ENCODE results near the gene FAM81B. TPM values are rescaled to one million over a fixed set of nuclear protein-coding genes. Genes with fewer than 3 reads are reported as not detected.
"Not testable (repeated sequence)": the region's sequence is repeated elsewhere in the genome, so short reads cannot be mapped to it uniquely, and the experiment has no call there.

The FAM81B gene, protein sequence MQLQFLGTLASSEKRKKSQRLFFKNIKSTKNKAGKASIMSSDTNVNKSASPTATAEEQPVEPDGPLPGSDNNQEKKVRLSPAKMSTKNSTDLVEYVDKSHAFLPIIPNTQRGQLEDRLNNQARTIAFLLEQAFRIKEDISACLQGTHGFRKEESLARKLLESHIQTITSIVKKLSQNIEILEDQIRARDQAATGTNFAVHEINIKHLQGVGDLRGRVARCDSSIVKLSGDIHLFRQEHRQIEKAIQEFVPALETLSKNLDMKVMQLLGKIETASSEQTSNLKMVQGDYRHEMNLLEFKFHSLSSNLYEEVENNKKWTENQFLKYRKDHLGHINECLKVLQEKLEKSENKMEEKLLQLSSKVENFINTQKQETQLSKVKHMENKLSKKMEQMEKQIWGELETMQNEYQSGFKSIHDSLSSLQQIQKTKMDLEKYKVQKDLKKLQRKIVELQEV
- total RNA-seq (2022) (not detected in 2 replicates), Bru-seq, nascent RNA (percentile 6 among the genes with signal in this experiment), BruChase-seq, experiment 1, labeled RNA remaining after a 6-hour chase (percentile 2 among the genes with signal in this experiment), BruChase-seq, experiment 2, labeled RNA remaining after a 2-hour chase (percentile 2 among the genes with signal in this experiment)
- long read RNA-seq = 0 reads

- BruUV-seq (replicated peaks) = no TSS peak
- ChIA-PET POLR2A (interaction anchor here (0.8 kb wide), 1 partner anchor 20 kb away, joined by 4 read pairs; no protein-coding TSS in a partner anchor), CTCF (interaction anchor here (0.6 kb wide), 1 partner anchor 103 kb away, joined by 3 read pairs; no protein-coding TSS in a partner anchor)
- peaks cover 11% of the 10 kb centered on the region for H3K27me3 Mint-ChIP-seq (ENCODE audit: insufficient read depth, unreplicated experiment)
- no peaks in the 10 kb centered on the region for H3K4me1 Mint-ChIP-seq (ENCODE audit: insufficient read depth, unreplicated experiment)
- H3K9me3 Mint-ChIP-seq (ENCODE audit: unreplicated experiment) = no peaks in the 10 kb centered on the region
- intact Hi-C loops (cut with micrococcal nuclease) = no loop called here
- no peak for TF ChIP-seq CTCF (IDR thresholded peaks at IDR 0.05; ENCODE audit: unreplicated experiment)
- H3K27ac Mint-ChIP-seq (ENCODE audit: low read depth, unreplicated experiment) = no peak within 1 kb of the TSS
- H3K4me3 Mint-ChIP-seq (ENCODE audit: unreplicated experiment) = no peak within 1 kb of the TSS
- no peak for DNase-seq (ENCODE audit: unreplicated experiment)
- H3K36me3 Mint-ChIP-seq (ENCODE audit: insufficient read depth, unreplicated experiment) = no peaks in the 10 kb centered on the region
Observed at GRCh38 chr5:95390812-95391492, at the start of gene FAM81B. Gene FAM81B (plus strand): TSS chr5:95391366. CDS start chr5:95391390, 24 bp downstream.

GRCh38 chr5:95341444-95341843, 49.7 kb upstream of the FAM81B start:
- CTCF ChIA-PET; H3K4me1 Mint-ChIP-seq (ENCODE audit: insufficient read depth, unreplicated experiment); DNase-seq (ENCODE audit: unreplicated experiment); intact Hi-C loops (cut with micrococcal nuclease); H3K9me3 Mint-ChIP-seq (ENCODE audit: unreplicated experiment); H3K27me3 Mint-ChIP-seq (ENCODE audit: insufficient read depth, unreplicated experiment); H3K4me3 Mint-ChIP-seq (ENCODE audit: unreplicated experiment); BruUV-seq (replicated peaks); H3K27ac Mint-ChIP-seq (ENCODE audit: low read depth, unreplicated experiment); H3K36me3 Mint-ChIP-seq (ENCODE audit: insufficient read depth, unreplicated experiment); POLR2A ChIA-PET: not testable (repeated sequence)

DNA sequence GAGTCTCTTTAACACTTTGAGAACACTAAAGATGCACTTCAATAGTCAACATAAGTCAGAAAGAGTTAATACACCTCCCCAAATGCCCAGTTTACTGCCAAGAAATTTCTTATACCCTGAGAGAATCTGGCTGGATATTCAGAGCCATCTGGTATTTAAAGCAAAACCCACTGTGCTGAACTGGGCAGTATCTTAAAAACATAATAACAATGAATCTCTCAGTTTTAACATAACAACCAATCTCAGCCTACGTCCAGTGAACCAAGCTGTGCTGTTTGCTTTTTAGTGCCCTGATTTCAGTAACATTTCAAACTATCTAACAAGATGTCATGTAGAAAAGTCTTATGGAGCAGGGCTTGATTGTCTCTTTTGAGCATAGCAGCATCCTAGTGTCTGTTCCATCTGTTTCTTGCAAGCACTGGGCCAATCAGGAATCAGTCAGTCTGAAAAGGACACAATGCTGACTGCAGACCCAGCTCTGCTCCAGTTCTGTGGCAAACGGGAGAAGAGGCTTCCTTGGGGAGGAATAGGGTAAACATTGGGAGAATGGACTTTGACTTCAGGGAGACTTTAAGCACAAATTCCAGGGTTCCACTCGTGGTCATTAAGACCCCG, 43.6 kb upstream of the FAM81B start:
- peaks cover 6% of the 10 kb centered on the region for H3K9me3 Mint-ChIP-seq (ENCODE audit: unreplicated experiment)
- intact Hi-C loops (cut with micrococcal nuclease) = no loop called here
- no peaks in the 10 kb centered on the region for H3K4me1 Mint-ChIP-seq (ENCODE audit: insufficient read depth, unreplicated experiment)
- no peaks in the 10 kb centered on the region for H3K27me3 Mint-ChIP-seq (ENCODE audit: insufficient read depth, unreplicated experiment)
- H3K36me3 Mint-ChIP-seq (ENCODE audit: insufficient read depth, unreplicated experiment) = no peaks in the 10 kb centered on the region
- no peak for TF ChIP-seq CTCF (IDR thresholded peaks at IDR 0.05; ENCODE audit: unreplicated experiment)
- DNase-seq (ENCODE audit: unreplicated experiment) = no peak
- POLR2A ChIA-PET = no interaction called here
- no peak overlapping the region for H3K4me3 Mint-ChIP-seq (ENCODE audit: unreplicated experiment)
- H3K27ac Mint-ChIP-seq (ENCODE audit: low read depth, unreplicated experiment) = no peak overlapping the region
- CTCF ChIA-PET = interaction anchor here (0.9 kb wide), 1 partner anchor 18 kb away, joined by 5 read pairs; no protein-coding TSS in a partner anchor
- no TSS peak for BruUV-seq (replicated peaks)

- CTCF ChIA-PET = interaction anchor here (0.5 to 1.0 kb wide), 2 partner anchors 8 to 381 kb away, joined by 3 read pairs; no protein-coding TSS in a partner anchor
- no TSS peak for BruUV-seq (replicated peaks)
Observed at GRCh38 chr5:95350631-95351030, 40.5 kb upstream of the FAM81B start.

More at GRCh38 chr5:95350631-95351030, 40.5 kb upstream of the FAM81B start:
- no peaks in the 10 kb centered on the region for H3K4me1 Mint-ChIP-seq (ENCODE audit: insufficient read depth, unreplicated experiment)
- DNase-seq (ENCODE audit: unreplicated experiment) = no peak
- H3K4me3 Mint-ChIP-seq (ENCODE audit: unreplicated experiment) = no peak overlapping the region
- POLR2A ChIA-PET = no interaction called here
- TF ChIP-seq CTCF (IDR thresholded peaks at IDR 0.05; ENCODE audit: unreplicated experiment) = no peak
- H3K27ac Mint-ChIP-seq (ENCODE audit: low read depth, unreplicated experiment) = no peak overlapping the region
- no peaks in the 10 kb centered on the region for H3K36me3 Mint-ChIP-seq (ENCODE audit: insufficient read depth, unreplicated experiment)
- intact Hi-C loops (cut with micrococcal nuclease) = no loop called here
- H3K27me3 Mint-ChIP-seq (ENCODE audit: insufficient read depth, unreplicated experiment) = no peaks in the 10 kb centered on the region
- H3K9me3 Mint-ChIP-seq (ENCODE audit: unreplicated experiment) = peaks cover 6% of the 10 kb centered on the region
